SK-N-SH (cell line): ENCODE results near the gene PXDC1. TPM values are rescaled to one million over a fixed set of nuclear protein-coding genes. Genes with fewer than 3 reads are reported as not detected.

ENCODE experiments used
- CTCF ChIA-PET: fragments of 300-600, 350-600 bp; formaldehyde crosslinking; extraction: SDS; loops from one replicate; lab custom pipeline; 2021; lab: Yijun Ruan, JAX
- POLR2A ChIA-PET: fragments of 350-600 bp; sonication (Branson Sonifier 250); formaldehyde crosslinking; extraction: SDS; loops from one replicate; lab custom pipeline; 2020; ENCODE audit warnings: antibody characterized with exemption, inconsistent platforms; lab: Yijun Ruan, JAX
- DNase-seq: peaks from one replicate; pipeline ENCODE4 v3.0.0; 2012
- H2AFZ ChIP-seq: fragments of 200-600 bp; sonication (generic); 2 replicates; pipeline ENCODE4 v1.8.1; 2016; ENCODE audit warnings: antibody characterized with exemption, mild to moderate bottlenecking, low read depth
- H3F3A ChIP-seq: fragments of 200-600 bp; sonication (generic); replicated peaks from 2 replicates; pipeline ENCODE3; 2016; ENCODE audit warnings: antibody characterized with exemption, mild to moderate bottlenecking; ENCODE audit not compliant: insufficient read depth
- H3K27ac ChIP-seq, 2 experiments: fragments of 200-500 bp in 1 of 2; fragments of 200-600 bp in 1 of 2; sonication (Bioruptor generic) in 1 of 2; sonication (generic), shearing (Covaris generic) in 1 of 2; 2 replicates each; pipeline versions ENCODE4 v1.5.1 to v1.6.1; 2014 to 2016; ENCODE audit warnings: low read depth in 2 of 2, inconsistent platforms in 1 of 2, low read length in 1 of 2, mild to moderate bottlenecking in 1 of 2, mixed read lengths in 1 of 2
- H3K27me3 ChIP-seq: fragments of 200-600 bp; sonication (generic), shearing (Covaris generic); 2 replicates; pipeline ENCODE4 v1.6.1; 2016; ENCODE audit warnings: mixed run types; ENCODE audit not compliant: insufficient read depth
- H3K36me3 ChIP-seq, 2 experiments: fragments of 200-500 bp in 1 of 2; fragments of 200-600 bp in 1 of 2; sonication (Bioruptor generic) in 1 of 2; sonication (generic) in 1 of 2; replicated peaks in 1 of 2; 2 replicates each; pipeline versions ENCODE3 to v1.5.1; 2014 to 2016; ENCODE audit warnings: low read length in 1 of 2, mild to moderate bottlenecking in 1 of 2; ENCODE audit not compliant: insufficient read depth in 2 of 2, control insufficient read depth in 1 of 2
- H3K4me1 ChIP-seq, 2 experiments: fragments of 200-500 bp in 1 of 2; fragments of 200-600 bp in 1 of 2; sonication (Bioruptor generic) in 1 of 2; sonication (generic), shearing (Covaris generic) in 1 of 2; 2 replicates each; pipeline versions ENCODE4 v1.5.1 to v1.6.1; 2014 to 2016; ENCODE audit warnings: low read depth in 1 of 2, low read length in 1 of 2, mixed run types in 1 of 2; ENCODE audit not compliant: insufficient read depth in 2 of 2, control insufficient read depth in 1 of 2
- H3K4me2 ChIP-seq: fragments of 200-600 bp; sonication (generic), shearing (Covaris generic); 2 replicates; pipeline ENCODE4 v1.6.1; 2017; ENCODE audit warnings: mixed run types
- H3K4me3 ChIP-seq, 2 experiments: fragments of 200-500 bp in 1 of 2; fragments of 200-600 bp in 1 of 2; sonication (Bioruptor generic) in 1 of 2; sonication (generic), shearing (Covaris generic) in 1 of 2; 2 replicates each; pipeline versions ENCODE4 v1.5.1 to v1.8.1; 2014 to 2016; ENCODE audit warnings: low read depth in 2 of 2, inconsistent platforms in 1 of 2, low read length in 1 of 2, mild to moderate bottlenecking in 1 of 2, mixed read lengths in 1 of 2, moderate library complexity in 1 of 2
- H3K79me2 ChIP-seq: fragments of 200-600 bp; sonication (generic); 2 replicates; pipeline ENCODE4 v1.8.1; 2017; ENCODE audit warnings: mild to moderate bottlenecking; ENCODE audit not compliant: insufficient read depth
- H3K9ac ChIP-seq: fragments of 200-600 bp; sonication (generic); 2 replicates; pipeline ENCODE4 v1.6.1; 2017; ENCODE audit warnings: mixed run types
- H3K9me2 ChIP-seq: fragments of 200-600 bp; sonication (generic); 2 replicates; pipeline ENCODE4 v1.6.1; 2017; ENCODE audit warnings: mixed run types
- H3K9me3 ChIP-seq: fragments of 200-600 bp; sonication (generic); 2 replicates; pipeline ENCODE4 v1.6.1; 2017; ENCODE audit warnings: mixed run types, mild to moderate bottlenecking, moderate library complexity
- H4K20me1 ChIP-seq: fragments of 200-600 bp; sonication (generic); 2 replicates; pipeline ENCODE4 v1.6.1; 2017; ENCODE audit warnings: mild to moderate bottlenecking, mixed run types; ENCODE audit not compliant: insufficient read depth
- CHD2 ChIP-seq: fragments of 150-350 bp; IDR thresholded peaks from 2 replicates; pipeline ENCODE4 v1.6.1; 2018; ENCODE audit warnings: low read length; ENCODE audit not compliant: partially characterized antibody
- GATA2 ChIP-seq: sonication (generic); formaldehyde crosslinking; IDR thresholded peaks from 2 replicates; pipeline ENCODE4 v1.5.0; 2020; ENCODE audit warnings: mild to moderate bottlenecking, missing genetic modification reagents
- MEF2A ChIP-seq: IDR thresholded peaks from 2 replicates; pipeline ENCODE4 v1.4.0; 2012; ENCODE audit warnings: low read depth, borderline replicate concordance
- MXI1 ChIP-seq: IDR thresholded peaks from 2 replicates; pipeline ENCODE4 v1.6.1; 2012; ENCODE audit warnings: mild to moderate bottlenecking, low read depth, low read length, improper control_type of control experiment
- NRF1 ChIP-seq: IDR thresholded peaks from 2 replicates; pipeline ENCODE4 v1.6.1; 2012; ENCODE audit warnings: low read depth, mild to moderate bottlenecking, low read length
- RFX5 ChIP-seq: IDR thresholded peaks from 2 replicates; pipeline ENCODE4 v1.6.1; 2012; ENCODE audit warnings: mild to moderate bottlenecking, improper control_type of control experiment, low read length
- SIN3A ChIP-seq: IDR thresholded peaks from 2 replicates; pipeline ENCODE4 v1.6.1; 2012; ENCODE audit warnings: low read depth, mild to moderate bottlenecking, low read length, moderate library complexity, borderline replicate concordance
- TCF12 ChIP-seq: IDR thresholded peaks from 2 replicates; pipeline ENCODE4 v1.4.0; 2012
- YY1 ChIP-seq: IDR thresholded peaks from 2 replicates; pipeline ENCODE4 v1.4.0; 2012; ENCODE audit warnings: low read depth, mild to moderate bottlenecking
- WGBS: methylation state at CpG from one replicate; pipeline ENCODE4 v1.1.6; 2017; ENCODE audit warnings: low lambda C conversion rate; 5-methylcytosine and 5-hydroxymethylcytosine counted together
- polyA plus RNA-seq, 3 experiments: library from polyadenylated mRNA; depleted of rRNA; stranded (reverse); fragments of >200 nt; gene quantifications; 2 replicates each; pipeline ENCODE4 v1.2.3, GENCODE V29; 2012
- TF ChIP-seq, protein P1 (sequence below): fragments of 150-350 bp; IDR thresholded peaks from 2 replicates; pipeline ENCODE4 v1.6.1; 2016; ENCODE audit warnings: mild to moderate bottlenecking, low read depth, low read length
- TF ChIP-seq, protein P2 (sequence below): IDR thresholded peaks from 2 replicates; pipeline ENCODE4; 2012

The PXDC1 gene
- polyA plus RNA-seq, 1 of the 3 experiments (the other 2 are of a cell fraction): 14.1 TPM

DNA sequence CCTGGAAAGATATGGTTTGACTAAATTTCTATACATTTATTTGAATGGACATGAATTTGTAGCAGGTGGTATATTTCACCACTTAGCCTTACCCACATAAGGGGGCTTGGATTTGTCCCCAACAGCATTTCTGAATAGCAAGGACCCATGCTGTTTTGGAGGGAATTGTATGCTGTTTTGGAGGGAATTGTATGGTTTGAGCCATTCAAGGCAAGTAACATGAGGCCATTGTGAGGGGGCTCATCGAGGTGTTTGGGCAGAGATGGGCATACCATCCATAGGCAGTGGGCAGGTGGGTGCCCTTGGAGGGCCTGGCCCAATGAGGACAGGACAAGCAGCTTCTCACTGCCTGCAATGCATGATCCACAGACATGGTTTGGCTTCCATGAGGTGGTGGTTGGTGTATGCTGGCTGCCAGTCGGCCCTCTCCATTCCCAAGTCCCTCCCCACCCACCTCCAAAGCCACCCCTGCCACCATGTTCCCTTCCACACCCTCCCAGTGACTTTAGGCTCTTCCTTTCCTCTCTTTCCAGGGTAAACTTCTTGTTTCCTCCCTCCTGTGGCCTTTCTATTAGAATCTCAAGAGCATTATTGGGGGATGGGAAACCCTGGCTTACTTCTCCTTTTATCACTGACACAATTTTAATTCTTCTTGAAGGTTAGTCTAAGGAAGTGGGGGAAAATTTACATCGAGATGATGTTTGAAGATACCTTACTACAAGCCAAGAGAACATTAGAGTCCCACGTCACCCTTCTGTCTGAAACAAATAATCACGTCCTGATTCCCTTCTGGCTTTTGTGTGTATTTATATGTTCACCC is 13.2 kb upstream of the PXDC1 start:
- Histone ChIP-seq H4K20me1 (no peaks in the 10 kb centered on the region), H3K36me3 (no peaks in the 10 kb centered on the region), H3K27ac (no peak overlapping the region), H3K4me1 (peaks cover 6 to 9% of the 10 kb centered on the region in 2 experiments; a peak in 3 of 4 replicates), H2AFZ (no peak overlapping the region), H3K4me3 (no peak overlapping the region), H3K9ac (no peak overlapping the region), H3K27me3 (no peaks in the 10 kb centered on the region), H3F3A (peaks cover 18% of the 10 kb centered on the region), H3K9me3 (no peaks in the 10 kb centered on the region), H3K79me2 (no peaks in the 10 kb centered on the region), H3K9me2 (no peaks in the 10 kb centered on the region), H3K4me2 (no peak overlapping the region)
- 75% methylated on average over 5 of the region's 5 CpGs for WGBS
- DNase-seq: no peak
- no peak for TF ChIP-seq CHD2
- TF ChIP-seq SIN3A: no peak
- no peak for TF ChIP-seq YY1
- ChIA-PET CTCF (no interaction called here), POLR2A (no interaction called here)

DNA sequence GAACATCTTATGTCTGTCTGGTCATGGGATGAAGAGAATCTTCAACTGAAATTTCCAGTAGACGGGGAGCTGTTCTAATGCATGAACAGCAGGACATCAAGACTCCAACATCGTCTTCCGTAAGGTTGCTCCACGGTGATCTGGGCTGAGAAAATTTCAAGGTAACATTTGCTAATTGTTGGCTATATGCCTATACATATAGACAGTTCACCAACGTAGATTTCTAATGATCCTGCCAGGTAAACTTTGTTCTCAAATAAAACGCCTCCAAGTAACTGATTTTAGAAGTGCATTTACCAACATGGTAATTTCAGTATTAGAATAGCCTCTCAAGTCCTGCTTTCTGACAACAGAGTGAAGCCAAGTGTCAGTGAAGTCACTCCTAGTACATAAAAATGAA is 11.3 kb upstream of the PXDC1 start:
- Histone ChIP-seq H3F3A (peaks cover 29% of the 10 kb centered on the region), H3K9ac (no peak overlapping the region), H3K9me3 (no peaks in the 10 kb centered on the region), H3K4me3 (no peak overlapping the region), H3K4me2 (no peak overlapping the region), H3K9me2 (no peaks in the 10 kb centered on the region), H2AFZ (no peak overlapping the region), H3K4me1 (peaks cover 6 to 8% of the 10 kb centered on the region in 2 experiments; a peak in 3 of 4 replicates), H3K27me3 (no peaks in the 10 kb centered on the region), H3K36me3 (no peaks in the 10 kb centered on the region), H3K27ac (no peak overlapping the region), H3K79me2 (no peaks in the 10 kb centered on the region), H4K20me1 (no peaks in the 10 kb centered on the region)
- no peak for DNase-seq
- 90% methylated on average over 6 of the region's 6 CpGs for WGBS
- POLR2A ChIA-PET: no interaction called here
- TF ChIP-seq GATA2 (no peak), TCF12 (no peak), MEF2A (no peak), CHD2 (no peak), MXI1 (no peak), RFX5 (no peak), NRF1 (no peak)
- TF ChIP-seq, protein P1, sequence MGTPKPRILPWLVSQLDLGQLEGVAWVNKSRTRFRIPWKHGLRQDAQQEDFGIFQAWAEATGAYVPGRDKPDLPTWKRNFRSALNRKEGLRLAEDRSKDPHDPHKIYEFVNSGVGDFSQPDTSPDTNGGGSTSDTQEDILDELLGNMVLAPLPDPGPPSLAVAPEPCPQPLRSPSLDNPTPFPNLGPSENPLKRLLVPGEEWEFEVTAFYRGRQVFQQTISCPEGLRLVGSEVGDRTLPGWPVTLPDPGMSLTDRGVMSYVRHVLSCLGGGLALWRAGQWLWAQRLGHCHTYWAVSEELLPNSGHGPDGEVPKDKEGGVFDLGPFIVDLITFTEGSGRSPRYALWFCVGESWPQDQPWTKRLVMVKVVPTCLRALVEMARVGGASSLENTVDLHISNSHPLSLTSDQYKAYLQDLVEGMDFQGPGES: no peak
- TF ChIP-seq, protein P2, sequence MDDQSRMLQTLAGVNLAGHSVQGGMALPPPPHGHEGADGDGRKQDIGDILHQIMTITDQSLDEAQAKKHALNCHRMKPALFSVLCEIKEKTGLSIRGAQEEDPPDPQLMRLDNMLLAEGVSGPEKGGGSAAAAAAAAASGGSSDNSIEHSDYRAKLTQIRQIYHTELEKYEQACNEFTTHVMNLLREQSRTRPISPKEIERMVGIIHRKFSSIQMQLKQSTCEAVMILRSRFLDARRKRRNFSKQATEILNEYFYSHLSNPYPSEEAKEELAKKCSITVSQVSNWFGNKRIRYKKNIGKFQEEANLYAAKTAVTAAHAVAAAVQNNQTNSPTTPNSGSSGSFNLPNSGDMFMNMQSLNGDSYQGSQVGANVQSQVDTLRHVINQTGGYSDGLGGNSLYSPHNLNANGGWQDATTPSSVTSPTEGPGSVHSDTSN: no peak
- CTCF ChIA-PET: no interaction called here
